Measurements from ENCODE around the gene RBM23. TPM values are rescaled to one million over a fixed set of nuclear protein-coding genes. Genes with fewer than 3 reads are reported as not detected.

RBM23 gene
- total RNA-seq, 1 donor from 2014 or later = 73.4 TPM

- FAIRE-seq = no peak
- DNase-seq (ENCODE audit: low spot score in 2 of 2) = peak in 1 of 2 donors; percentile 15
These were observed 31.5 kb downstream of the RBM23 start for GRCh38 chr14:22887260-22887989.

- DNase-seq (ENCODE audit: low spot score in 2 of 2) (peak; percentile 64 to 71), FAIRE-seq (no peak)
These were observed 32.3 kb downstream of the RBM23 start for GRCh38 chr14:22886500-22887259.

GRCh38 chr14:22885975-22886374, 33.0 kb downstream of the RBM23 start:
- DNase-seq (ENCODE audit: low spot score in 2 of 2) (no peak), FAIRE-seq (no peak)

- no peak for FAIRE-seq
- DNase-seq (ENCODE audit: low spot score in 2 of 2) = peak in 1 of 2 donors; percentile 5
These were observed 34.0 kb downstream of the RBM23 start for GRCh38 chr14:22884738-22885523.

GRCh38 chr14:22884076-22884737, 34.7 kb downstream of the RBM23 start:
- DNase-seq (ENCODE audit: low spot score in 2 of 2) (peak in 1 of 2 donors; percentile 13), FAIRE-seq (no peak)

GRCh38 chr14:22883173-22883976, 35.6 kb downstream of the RBM23 start, which contains the start of gene REM2:
Gene REM2 (plus strand): TSS chr14:22883222. CDS start chr14:22883288, 66 bp downstream.
- DNase-seq (ENCODE audit: low spot score in 2 of 2) (peak in 1 of 2 donors; percentile 23), FAIRE-seq (no peak)

- DNase-seq (ENCODE audit: low spot score in 2 of 2) (peak; percentile 61 to 86), FAIRE-seq (no peak)
These were observed 36.3 kb downstream of the RBM23 start for GRCh38 chr14:22882529-22883172.

- DNase-seq (ENCODE audit: low spot score in 2 of 2) (peak in 1 of 2 donors; percentile 35), FAIRE-seq (no peak)
These were observed 36.9 kb downstream of the RBM23 start for GRCh38 chr14:22882064-22882463.

GRCh38 chr14:22878271-22879246, 40.4 kb downstream of the RBM23 start:
- FAIRE-seq = no peak

GRCh38 chr14:22877000-22877501, 41.9 kb downstream of the RBM23 start:
- FAIRE-seq (no peak), DNase-seq (ENCODE audit: low spot score in 2 of 2) (no peak)

More at GRCh38 chr14:22878271-22879246, 40.4 kb downstream of the RBM23 start:
- DNase-seq (ENCODE audit: low spot score in 2 of 2) = peak in 1 of 2 donors; percentile 17

- no peak for FAIRE-seq
- DNase-seq (ENCODE audit: low spot score in 2 of 2) = peak in 1 of 2 donors; percentile 8
These were observed 43.1 kb downstream of the RBM23 start for GRCh38 chr14:22875748-22876319.

GRCh38 chr14:22875003-22875747, 43.8 kb downstream of the RBM23 start:
- DNase-seq (ENCODE audit: low spot score in 2 of 2) (peak in 1 of 2 donors; percentile 12), FAIRE-seq (no peak)

- DNase-seq (ENCODE audit: low spot score in 2 of 2) (peak in 1 of 2 donors; percentile 12), FAIRE-seq (no peak)
These were observed 46.0 kb downstream of the RBM23 start for GRCh38 chr14:22872833-22873520.

- peak; percentile 72 to 75 for DNase-seq (ENCODE audit: low spot score in 2 of 2)
- FAIRE-seq = no peak
These were observed 46.7 kb downstream of the RBM23 start for GRCh38 chr14:22872033-22872832.

Data from frontal cortex (tissue), 4 donors.